ENCODE data around the gene RABGAP1L.

DNA sequence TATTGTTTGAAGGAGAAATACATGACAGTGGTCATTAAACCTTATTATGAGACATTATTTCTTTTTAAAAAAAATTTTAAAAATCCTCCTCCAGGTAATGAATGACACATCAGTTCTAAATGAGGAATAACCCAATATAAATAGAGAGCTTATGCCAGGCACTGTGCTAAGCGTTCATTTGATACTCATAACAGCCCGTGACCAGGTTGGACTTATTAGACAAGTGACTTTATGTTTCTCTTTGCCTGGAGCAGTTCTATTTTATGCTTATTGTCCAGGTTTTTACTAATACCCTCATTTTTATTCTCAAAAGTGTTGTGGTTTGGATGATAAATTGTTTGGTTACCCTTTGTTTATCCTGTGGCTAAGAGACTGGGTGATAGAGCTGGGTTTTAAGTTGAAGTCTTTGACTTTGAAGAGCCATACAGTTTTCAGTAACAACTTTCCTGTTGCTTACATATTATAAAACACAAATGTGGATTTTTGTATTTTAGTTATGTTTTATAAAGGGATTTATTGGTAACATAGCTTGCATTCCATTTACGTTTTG is 84.2 kb downstream of the RABGAP1L start:
- TF ChIP-seq NFE2L1 (CRISPR knock-in tag; IDR thresholded peaks at IDR 0.05) = no peak
- TF ChIP-seq, protein P1, sequence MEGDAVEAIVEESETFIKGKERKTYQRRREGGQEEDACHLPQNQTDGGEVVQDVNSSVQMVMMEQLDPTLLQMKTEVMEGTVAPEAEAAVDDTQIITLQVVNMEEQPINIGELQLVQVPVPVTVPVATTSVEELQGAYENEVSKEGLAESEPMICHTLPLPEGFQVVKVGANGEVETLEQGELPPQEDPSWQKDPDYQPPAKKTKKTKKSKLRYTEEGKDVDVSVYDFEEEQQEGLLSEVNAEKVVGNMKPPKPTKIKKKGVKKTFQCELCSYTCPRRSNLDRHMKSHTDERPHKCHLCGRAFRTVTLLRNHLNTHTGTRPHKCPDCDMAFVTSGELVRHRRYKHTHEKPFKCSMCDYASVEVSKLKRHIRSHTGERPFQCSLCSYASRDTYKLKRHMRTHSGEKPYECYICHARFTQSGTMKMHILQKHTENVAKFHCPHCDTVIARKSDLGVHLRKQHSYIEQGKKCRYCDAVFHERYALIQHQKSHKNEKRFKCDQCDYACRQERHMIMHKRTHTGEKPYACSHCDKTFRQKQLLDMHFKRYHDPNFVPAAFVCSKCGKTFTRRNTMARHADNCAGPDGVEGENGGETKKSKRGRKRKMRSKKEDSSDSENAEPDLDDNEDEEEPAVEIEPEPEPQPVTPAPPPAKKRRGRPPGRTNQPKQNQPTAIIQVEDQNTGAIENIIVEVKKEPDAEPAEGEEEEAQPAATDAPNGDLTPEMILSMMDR (IDR thresholded peaks at IDR 0.05) = no peak
